H1 (cell line): ENCODE measurements around the gene COL11A2. TPM values are rescaled to one million over a fixed set of nuclear protein-coding genes. Genes with fewer than 3 reads are reported as not detected.

Source experiments
- CTCF ChIA-PET: fragments of 300-600 bp; sonication (Branson Sonifier 250); formaldehyde crosslinking; loops from one replicate; lab custom pipeline; 2021; ENCODE audit not compliant: partially characterized antibody; lab: Charles Lee
- POLR2A ChIA-PET: fragments of 300-600 bp; sonication (Branson Sonifier 250); formaldehyde crosslinking; loops from one replicate; lab custom pipeline; 2021; ENCODE audit warnings: inconsistent platforms; ENCODE audit not compliant: partially characterized antibody; lab: Charles Lee
- DNase-seq, 2 experiments: peaks; one replicate each; pipeline versions ENCODE4 v3.0.0 to v3.0.0-alpha.2; 2010 to 2022; ENCODE audit warnings: low spot score in 2 of 2, low read depth in 1 of 2, mixed read lengths in 1 of 2
- FAIRE-seq: peaks from 2 replicates; lab custom pipeline; 2011; peaks lifted over from hg19 to GRCh38; lab: Jason Lieb, UNC
- H2AFZ ChIP-seq: 2 replicates; pipeline ENCODE4 v1.8.1; 2012; ENCODE audit warnings: low read length, inconsistent platforms
- H2AK5ac ChIP-seq: 2 replicates; pipeline ENCODE4 v1.6.1; 2013; ENCODE audit warnings: low read depth, low read length
- H2BK120ac ChIP-seq: replicated peaks from 2 replicates; pipeline ENCODE3; 2013; ENCODE audit warnings: low read depth, low read length, inconsistent platforms
- H2BK12ac ChIP-seq: 2 replicates; pipeline ENCODE4 v1.6.1; 2013; ENCODE audit warnings: low read depth, low read length
- H2BK15ac ChIP-seq: 2 replicates; pipeline ENCODE4 v1.6.1; 2013; ENCODE audit warnings: low read length
- H2BK20ac ChIP-seq: 2 replicates; pipeline ENCODE4 v1.6.1; 2013; ENCODE audit warnings: low read length
- H2BK5ac ChIP-seq: 2 replicates; pipeline ENCODE4 v1.6.1; 2013; ENCODE audit warnings: low read depth, low read length
- H3K14ac ChIP-seq: 2 replicates; pipeline ENCODE4 v1.6.1; 2013; ENCODE audit warnings: inconsistent platforms; ENCODE audit not compliant: insufficient read length
- H3K18ac ChIP-seq: 2 replicates; pipeline ENCODE4 v1.6.1; 2013; ENCODE audit warnings: low read length; ENCODE audit errors: extremely low read depth
- H3K23ac ChIP-seq: 2 replicates; pipeline ENCODE4 v1.6.1; 2013; ENCODE audit warnings: inconsistent platforms; ENCODE audit not compliant: insufficient read length
- H3K23me2 ChIP-seq: 2 replicates; pipeline ENCODE4 v1.6.1; 2013; ENCODE audit warnings: low read depth, low read length
- H3K27ac ChIP-seq: 2 replicates; pipeline ENCODE4 v1.6.1; 2011; ENCODE audit warnings: low read depth, low read length, inconsistent platforms
- H3K27me3 ChIP-seq, 4 experiments: replicated peaks in 1 of 4; 1 replicate in 1 of 4; 2 replicates in 3 of 4; pipeline versions ENCODE4 v1.6.1 to v1.8.1; 2011 to 2013; ENCODE audit warnings: low read length in 3 of 4, mild to moderate bottlenecking in 3 of 4, inconsistent platforms in 2 of 4, mixed read lengths in 2 of 4, moderate library complexity in 1 of 4; ENCODE audit not compliant: control insufficient read depth in 3 of 4, insufficient read depth in 3 of 4; ENCODE audit errors: extremely low read depth in 1 of 4
- H3K36me3 ChIP-seq, 4 experiments: 2 replicates each; pipeline versions ENCODE4 v1.6.1 to v1.8.1; 2011 to 2013; ENCODE audit warnings: mild to moderate bottlenecking in 4 of 4, low read length in 3 of 4, moderate library complexity in 2 of 4, control low read depth in 1 of 4, inconsistent platforms in 1 of 4; ENCODE audit not compliant: insufficient read depth in 4 of 4, control insufficient read depth in 2 of 4
- H3K4ac ChIP-seq: replicated peaks from 2 replicates; pipeline ENCODE3; 2013; ENCODE audit warnings: low read length, low read depth, mixed read lengths, inconsistent platforms; ENCODE audit not compliant: insufficient read length
- H3K4me1 ChIP-seq, 4 experiments: replicated peaks in 1 of 4; 1 replicate in 1 of 4; 2 replicates in 3 of 4; pipeline versions ENCODE4 v1.6.1 to v1.8.1; 2011 to 2013; ENCODE audit warnings: low read length in 3 of 4, inconsistent platforms in 2 of 4, mixed read lengths in 1 of 4; ENCODE audit not compliant: insufficient read depth in 4 of 4, control insufficient read depth in 3 of 4
- H3K4me2 ChIP-seq, 2 experiments: 2 replicates each; pipeline versions ENCODE4 v1.6.1 to v1.8.1; 2011 to 2013; ENCODE audit warnings: low read depth in 2 of 2, low read length in 2 of 2, control low read depth in 1 of 2, inconsistent platforms in 1 of 2, mild to moderate bottlenecking in 1 of 2; ENCODE audit not compliant: insufficient read depth in 1 of 2
- H3K4me3 ChIP-seq, 4 experiments: fragments of 200-600, 300-600 bp in 1 of 4; sonication (generic), shearing (Covaris generic), sonication (Bioruptor Twin) in 1 of 4; 2 replicates each; pipeline versions ENCODE4 v1.5.1 to v1.8.1; 2011 to 2016; ENCODE audit warnings: low read length in 4 of 4, low read depth in 3 of 4, control low read depth in 2 of 4, inconsistent platforms in 2 of 4, mild to moderate bottlenecking in 2 of 4, mixed read lengths in 1 of 4, moderate library complexity in 1 of 4; ENCODE audit not compliant: insufficient read depth in 2 of 4; ENCODE audit errors: extremely low read depth in 1 of 4
- H3K56ac ChIP-seq: replicated peaks from 2 replicates; pipeline ENCODE3; 2013; ENCODE audit warnings: low read depth, mild to moderate bottlenecking, mixed read lengths, low read length, inconsistent platforms; ENCODE audit not compliant: insufficient read length
- H3K79me1 ChIP-seq: 2 replicates; pipeline ENCODE4 v1.6.1; 2013; ENCODE audit warnings: low read depth, low read length, control low read depth
- H3K79me2 ChIP-seq, 2 experiments: 2 replicates each; pipeline versions ENCODE4 v1.6.1 to v1.8.1; 2012 to 2013; ENCODE audit warnings: low read length in 2 of 2, mild to moderate bottlenecking in 2 of 2, inconsistent platforms in 1 of 2; ENCODE audit not compliant: insufficient read depth in 2 of 2, control insufficient read depth in 1 of 2
- H3K9ac ChIP-seq, 4 experiments: replicated peaks in 1 of 4; 1 replicate in 1 of 4; 2 replicates in 3 of 4; pipeline versions ENCODE4 v1.6.1 to v1.8.1; 2011 to 2013; ENCODE audit warnings: low read depth in 3 of 4, low read length in 3 of 4, control low read depth in 2 of 4, mild to moderate bottlenecking in 2 of 4, moderate library complexity in 2 of 4, inconsistent platforms in 1 of 4; ENCODE audit errors: extremely low read depth in 1 of 4
- H3K9me3 ChIP-seq, 2 experiments: 2 replicates each; pipeline versions ENCODE4 v1.6.1 to v1.8.1; 2012 to 2013; ENCODE audit warnings: mild to moderate bottlenecking in 2 of 2, moderate library complexity in 2 of 2, control low read depth in 1 of 2, inconsistent platforms in 1 of 2, low read depth in 1 of 2, low read length in 1 of 2, mixed read lengths in 1 of 2; ENCODE audit not compliant: insufficient read depth in 2 of 2
- H4K20me1 ChIP-seq, 2 experiments: replicated peaks in 1 of 2; 2 replicates each; pipeline versions ENCODE3 to v1.8.1; 2011 to 2013; ENCODE audit warnings: inconsistent platforms in 2 of 2, low read length in 2 of 2, mild to moderate bottlenecking in 1 of 2; ENCODE audit not compliant: insufficient read depth in 2 of 2, control insufficient read depth in 1 of 2
- H4K5ac ChIP-seq: 2 replicates; pipeline ENCODE4 v1.6.1; 2013; ENCODE audit warnings: low read length, low read depth, mixed read lengths, inconsistent platforms; ENCODE audit not compliant: insufficient read length
- H4K8ac ChIP-seq: 2 replicates; pipeline ENCODE4 v1.8.0; 2013; ENCODE audit warnings: mild to moderate bottlenecking, moderate library complexity, low read length, inconsistent platforms; ENCODE audit not compliant: insufficient read depth; ENCODE audit errors: extremely low read depth
- H4K91ac ChIP-seq: replicated peaks from 2 replicates; pipeline ENCODE3; 2013; ENCODE audit warnings: low read length, mixed read lengths, inconsistent platforms; ENCODE audit not compliant: insufficient read length
- CREB1 ChIP-seq: IDR thresholded peaks from 2 replicates; pipeline ENCODE4 v1.6.1; 2012; ENCODE audit warnings: inconsistent platforms
- HDAC6 ChIP-seq: IDR thresholded peaks from one replicate; pipeline ENCODE4 v1.7.1; 2012; ENCODE audit warnings: low read depth, mild to moderate bottlenecking, inconsistent platforms, low read length, moderate library complexity
- MAFK ChIP-seq: IDR thresholded peaks from 2 replicates; pipeline ENCODE4 v1.6.1; 2012; ENCODE audit warnings: low read depth, mild to moderate bottlenecking, improper control_type of control experiment, low read length
- RBBP5 ChIP-seq: IDR thresholded peaks from 2 replicates; pipeline ENCODE4 v1.7.1; 2012; ENCODE audit warnings: low read depth, mild to moderate bottlenecking, inconsistent platforms, low read length, moderate library complexity, borderline replicate concordance
- RXRA ChIP-seq: IDR thresholded peaks from 2 replicates; pipeline ENCODE4 v1.6.1; 2011; ENCODE audit warnings: low read depth, mild to moderate bottlenecking, low read length, moderate library complexity; ENCODE audit not compliant: insufficient read depth
- SIN3A ChIP-seq, 2 experiments: IDR thresholded peaks in 1 of 2; conservative IDR thresholded peaks in 1 of 2; 2 replicates each; pipeline ENCODE4 v1.6.1; 2011 to 2012; ENCODE audit warnings: low read length in 2 of 2, improper control_type of control experiment in 1 of 2, low read depth in 1 of 2, mild to moderate bottlenecking in 1 of 2
- SUZ12 ChIP-seq: fragments of 200-600 bp; sonication (generic); IDR thresholded peaks from 2 replicates; pipeline ENCODE4 v1.6.1; 2012; ENCODE audit warnings: mild to moderate bottlenecking, inconsistent platforms, low read length, moderate library complexity, mixed read lengths
- WGBS, 2 experiments: shearing (Covaris generic) in 1 of 2; methylation state at CpG; one replicate each; pipeline versions ENCODE4 v1.1.6 to v1.1.7; 2013 to 2015; ENCODE audit warnings: low lambda C conversion rate in 2 of 2, mixed read lengths in 2 of 2, inconsistent platforms in 1 of 2, low coverage in 1 of 2, missing lambda C conversion rate in 1 of 2; ENCODE audit not compliant: insufficient replicate concordance in 2 of 2, insufficient coverage in 1 of 2, insufficient read length in 1 of 2; ENCODE audit errors: extremely low coverage in 1 of 2, missing lambda C conversion rate in 1 of 2; 5-methylcytosine and 5-hydroxymethylcytosine counted together
- polyA plus RNA-seq, 7 experiments: library from polyadenylated mRNA; depleted of rRNA in 3 of 7; stranded (reverse) in 5 of 7; unstranded in 2 of 7; fragments of >200 nt in 5 of 7; fragments of 200-250 nt in 2 of 7; gene quantifications; 1 replicate in 5 of 7; 2 replicates in 1 of 7; 4 replicates in 1 of 7; pipeline versions ENCODE4 v1.2.1 to v1.2.3, GENCODE V29; 2011 to 2013; ENCODE audit warnings: missing spikeins in 2 of 7, mixed read lengths in 2 of 7
- total RNA-seq: library from RNA; stranded (reverse); fragmentation: NEBNext Ultra II Directional; extraction: Animal tissue kit (Norgen Biotek cat#: 25700); gene quantifications from 2 replicates; pipeline ENCODE4 v1.2.1, GENCODE V29; 2021

Gene COL11A2
- total and polyA plus RNA-seq, 2 of the 8 experiments (the other 6 are each of a cell fraction or from before 2014, with no cell fraction given): 2.8 to 3.8 TPM

DNA sequence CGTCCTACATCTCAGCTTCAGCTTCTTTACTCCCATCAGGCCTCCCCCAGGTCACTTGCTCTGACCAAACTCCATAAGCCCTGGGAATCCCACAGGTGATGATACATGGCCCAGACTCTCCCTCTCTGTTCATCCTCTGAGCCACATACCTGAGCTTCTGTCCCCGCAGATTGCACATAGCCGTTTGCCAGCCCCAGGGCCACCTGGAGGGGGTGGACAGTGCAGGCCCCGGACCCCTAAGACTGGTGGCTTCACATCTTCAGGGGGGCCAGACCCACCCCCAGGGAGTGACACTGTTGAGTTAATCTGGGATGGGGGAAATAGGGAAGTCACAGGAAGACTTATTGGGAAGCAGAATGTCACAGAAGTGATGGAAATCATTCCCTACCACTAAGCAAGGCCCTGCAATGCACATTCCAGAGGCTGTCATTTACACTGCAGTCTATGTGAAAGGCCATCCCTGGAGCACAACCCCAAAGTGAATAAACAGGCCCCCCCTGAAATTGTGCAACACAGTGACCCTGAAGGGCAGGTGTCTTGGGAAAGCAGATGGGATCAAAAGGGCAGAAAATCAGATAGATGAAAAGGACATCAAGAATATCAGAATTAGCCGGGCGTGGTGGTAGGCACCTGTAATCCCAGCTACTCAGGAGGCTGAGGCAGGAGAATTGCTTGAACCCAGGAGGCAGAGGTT is 6.0 kb upstream of the COL11A2 start:
- DNase-seq (no peak), FAIRE-seq (no peak)
- Histone ChIP-seq H2AFZ (no peak overlapping the region), H2AK5ac (no peak overlapping the region), H3K27me3 (no peaks in the 10 kb centered on the region), H2BK15ac (no peak overlapping the region), H3K27ac (no peak overlapping the region), H3K36me3 (peaks cover 5 to 25% (median 20%) of the 10 kb centered on the region in 4 experiments), H4K8ac (no peak overlapping the region), H3K79me2 (peaks cover 3 to 22% of the 10 kb centered on the region in 2 experiments; a peak in 3 of 4 replicates), H3K14ac (no peak overlapping the region), H4K91ac (no peak overlapping the region), H3K4ac (no peak overlapping the region), H3K4me1 (peaks cover 5 to 18% (median 9%) of the 10 kb centered on the region in 4 experiments), H3K23me2 (peaks cover 11% of the 10 kb centered on the region), H3K79me1 (peaks cover 13% of the 10 kb centered on the region), H3K9me3 (no peaks in the 10 kb centered on the region), H3K56ac (no peak overlapping the region), H3K4me3 (no peak overlapping the region), H2BK5ac (no peak overlapping the region), H3K23ac (no peak overlapping the region), H4K5ac (no peak overlapping the region), H3K9ac (no peak overlapping the region), H3K18ac (no peak overlapping the region), H4K20me1 (peaks cover 0 to 16% of the 10 kb centered on the region in 2 experiments), H2BK20ac (no peak overlapping the region), H2BK120ac (no peak overlapping the region), H2BK12ac (no peak overlapping the region), H3K4me2 (no peak overlapping the region; a peak in 1 of 4 replicates)
- TF ChIP-seq MAFK: no peak
- no peak for TF ChIP-seq SIN3A (conservative IDR thresholded peaks at IDR 0.05 in 1 of 2, IDR thresholded peaks at IDR 0.05 in 1 of 2; ENCODE audit: low read depth in 1 of 2, low read length in 2 of 2)
- no peak for TF ChIP-seq RBBP5
- no peak for TF ChIP-seq SUZ12
- no peak for TF ChIP-seq RXRA
- no peak for TF ChIP-seq HDAC6
- no peak for TF ChIP-seq CREB1
- ChIA-PET CTCF (interaction anchor here (0.6 to 3.5 kb wide), 32 partner anchors 9 to 288 kb away, joined by 3 to 30 read pairs (median 5); partner anchors contain the start of gene RING1), POLR2A (interaction anchor here (0.8 to 2.6 kb wide), 11 partner anchors 9 to 228 kb away, joined by 3 to 10 read pairs (median 4); partner anchors contain the start of genes RING1, RPS18 and VPS52)
- 83% methylated on average over 6 of the region's 6 CpGs; no CpG with 5 or more reads in 1 of the 2 experiments for WGBS, 2 experiments
